GM18520 (cell line): Measurements from ENCODE around the gene LIMK2.

Experiments
- ATAC-seq: cut with Tn5 transposase; IDR thresholded peaks from one replicate; pipeline ENCODE4 v1.9.1; 2021; ENCODE audit not compliant: unreplicated experiment

LIMK2 gene

GRCh38 chr22:31271026-31271425, 58.9 kb downstream of the LIMK2 start:
- no peak for ATAC-seq

- ATAC-seq, result no peak
Observed at GRCh38 chr22:31271485-31271884, 59.4 kb downstream of the LIMK2 start.

GRCh38 chr22:31272522-31273446, 60.7 kb downstream of the LIMK2 start:
- ATAC-seq, result no peak

- no peak for ATAC-seq
Observed at GRCh38 chr22:31274017-31274416, 61.9 kb downstream of the LIMK2 start.

GRCh38 chr22:31275018-31275417, 62.9 kb downstream of the LIMK2 start:
- no peak for ATAC-seq

GRCh38 chr22:31275576-31275975, 63.5 kb downstream of the LIMK2 start:
- no peak for ATAC-seq

GRCh38 chr22:31276426-31277167, 64.5 kb downstream of the LIMK2 start:
- ATAC-seq, result no peak

- no peak for ATAC-seq
Observed at GRCh38 chr22:31277741-31278140, 65.6 kb downstream of the LIMK2 start.

- no peak for ATAC-seq
Observed at GRCh38 chr22:31278151-31278621, 66.1 kb downstream of the LIMK2 start.

- ATAC-seq, result no peak
Observed at GRCh38 chr22:31278626-31279326, 66.7 kb downstream of the LIMK2 start.

GRCh38 chr22:31279327-31279669, 67.2 kb downstream of the LIMK2 start:
- ATAC-seq, result no peak

- no peak for ATAC-seq
Observed at GRCh38 chr22:31279821-31280505, 67.9 kb downstream of the LIMK2 start.

GRCh38 chr22:31281733-31282132, 69.6 kb downstream of the LIMK2 start:
- no peak for ATAC-seq

GRCh38 chr22:31282748-31283468, 70.8 kb downstream of the LIMK2 start:
- ATAC-seq, result no peak

GRCh38 chr22:31284281-31285155, 72.4 kb downstream of the LIMK2 start:
- ATAC-seq, result no peak

GRCh38 chr22:31286360-31287255, 74.5 kb downstream of the LIMK2 start:
- ATAC-seq, result no peak

GRCh38 chr22:31287818-31288495, 75.9 kb downstream of the LIMK2 start:
- ATAC-seq, result no peak
